HL-60 (cell line): ENCODE data around the gene PAFAH1B2.
"Not testable (repeated sequence)": the region's sequence is repeated elsewhere in the genome, so short reads cannot be mapped to it uniquely, and the experiment has no call there.

Source experiments
- DNase-seq, 2 experiments: peaks; one replicate each; pipeline ENCODE4 v3.0.0-alpha.2; 2010 to 2020; ENCODE audit warnings: low read depth in 1 of 2, low spot score in 1 of 2
- H3K27ac ChIP-seq: fragments of 250-450 bp; sonication (Bioruptor Pico); replicated peaks from 2 replicates; pipeline ENCODE4 v1.5.1; 2020; ENCODE audit warnings: mild to moderate bottlenecking, moderate library complexity
- H3K27me3 ChIP-seq: fragments of 250-450 bp; sonication (Bioruptor Pico); 2 replicates; pipeline ENCODE4 v1.5.1; 2021; ENCODE audit warnings: mild to moderate bottlenecking, moderate library complexity; ENCODE audit not compliant: insufficient read depth, poor library complexity, severe bottlenecking
- H3K4me3 ChIP-seq: replicated peaks from 2 replicates; pipeline ENCODE4 v1.5.1; 2011; ENCODE audit warnings: mild to moderate bottlenecking, control low read depth, low read length; ENCODE audit not compliant: insufficient read depth
- CTCF ChIP-seq: IDR thresholded peaks from one replicate; pipeline ENCODE4 v1.5.1; 2011; ENCODE audit warnings: low read length, control low read depth, inconsistent platforms; ENCODE audit not compliant: insufficient read depth
- GABPA ChIP-seq: IDR thresholded peaks from 2 replicates; pipeline ENCODE4 v1.6.1; 2012; ENCODE audit warnings: low read depth
- POLR2AphosphoS5 ChIP-seq: IDR thresholded peaks from 2 replicates; pipeline ENCODE4 v1.6.1; 2012; ENCODE audit warnings: low read depth
- REST ChIP-seq: IDR thresholded peaks from 2 replicates; pipeline ENCODE4 v1.6.1; 2012; ENCODE audit warnings: low read depth; ENCODE audit not compliant: insufficient replicate concordance
- SPI1 ChIP-seq: IDR thresholded peaks from 2 replicates; pipeline ENCODE4 v1.6.1; 2012; ENCODE audit warnings: low read depth, mild to moderate bottlenecking, borderline replicate concordance

Gene PAFAH1B2

GRCh38 chr11:117181586-117182550 lies 37.8 kb downstream of the PAFAH1B2 start:
- TF ChIP-seq CTCF (no peak), POLR2AphosphoS5 (no peak), REST (no peak), SPI1 (no peak), GABPA (no peak)
- Histone ChIP-seq H3K4me3 (no peak overlapping the region), H3K27ac (no peak overlapping the region), H3K27me3 (no peaks in the 10 kb centered on the region)
- no peak for DNase-seq

GRCh38 chr11:117182551-117182935 lies 38.5 kb downstream of the PAFAH1B2 start:
- no peak overlapping the region for H3K27ac ChIP-seq
- no peak overlapping the region for H3K4me3 ChIP-seq
- TF ChIP-seq POLR2AphosphoS5 (no peak), CTCF (no peak), REST (no peak), GABPA (no peak), SPI1 (no peak)
- DNase-seq, result no peak
- H3K27me3 ChIP-seq, result no peaks in the 10 kb centered on the region

GRCh38 chr11:117183178-117183577 lies 39.1 kb downstream of the PAFAH1B2 start:
- H3K27me3 ChIP-seq, DNase-seq, H3K4me3 ChIP-seq, H3K27ac ChIP-seq: not testable (repeated sequence)

GRCh38 chr11:117183724-117184349 lies 39.8 kb downstream of the PAFAH1B2 start:
- DNase-seq, result no peak
- TF ChIP-seq SPI1, result no peak
- TF ChIP-seq GABPA, result no peak
- TF ChIP-seq CTCF, result no peak
- no peak for TF ChIP-seq POLR2AphosphoS5
- TF ChIP-seq REST, result no peak
- Histone ChIP-seq H3K4me3 (no peak overlapping the region), H3K27me3 (no peaks in the 10 kb centered on the region), H3K27ac (no peak overlapping the region)
